GM12878 (cell line): ENCODE results near the gene CD82. TPM values are rescaled to one million over a fixed set of nuclear protein-coding genes. Genes with fewer than 3 reads are reported as not detected.

ENCODE experiments used
- ATAC-seq: fragments of 200-7000 bp; cut with Tn5 transposase; 3 replicates; pipeline ENCODE4 v1.9.1; 2020; ENCODE audit warnings: mild to moderate bottlenecking, moderate library complexity
- BruUV-seq: library from RNA; stranded (reverse); fragments of 400-500 nt; replicated peaks from 2 replicates; lab custom pipeline; 2021; lab: Mats Ljungman, UMichigan
- CTCF ChIA-PET: fragments of 300-600 bp; sonication (Branson Sonifier 250); formaldehyde crosslinking; extraction: SDS; loops from one replicate; lab custom pipeline; 2021; ENCODE audit warnings: inconsistent platforms; lab: Yijun Ruan, JAX
- POLR2A ChIA-PET: fragments of 350-600 bp; formaldehyde crosslinking; extraction: SDS; loops from one replicate; lab custom pipeline; 2021; ENCODE audit warnings: inconsistent platforms; lab: Charles Lee
- RAD21 ChIA-PET: fragments of 300-600 bp; sonication (Branson Sonifier 250); formaldehyde crosslinking; loops from one replicate; lab custom pipeline; 2023; ENCODE audit warnings: antibody characterized with exemption; ENCODE audit not compliant: unreplicated experiment; lab: Charles Lee
- SMC1A ChIA-PET: fragments of 300-600 bp; sonication (Branson Sonifier 250); formaldehyde crosslinking; loops from one replicate; lab custom pipeline; 2023; ENCODE audit not compliant: unreplicated experiment, uncharacterized antibody; lab: Charles Lee
- DNase-seq: peaks from one replicate; pipeline ENCODE4 v3.0.0-alpha.2; 2011; ENCODE audit warnings: low read depth, low spot score
- FAIRE-seq: peaks from 3 replicates; lab custom pipeline; 2011; peaks lifted over from hg19 to GRCh38; lab: Jason Lieb, UNC
- H2AFZ ChIP-seq: 2 replicates; pipeline ENCODE4 v1.6.0; 2011; ENCODE audit warnings: low read depth, low read length, control low read depth; ENCODE audit not compliant: control insufficient read depth
- H3K27ac ChIP-seq: 2 replicates; pipeline ENCODE4 v1.5.1; 2011; ENCODE audit warnings: control low read depth; ENCODE audit not compliant: control insufficient read depth, insufficient read depth
- H3K27me3 ChIP-seq, 2 experiments: replicated peaks in 1 of 2; 2 replicates each; pipeline versions ENCODE4 v1.6.0 to v1.6.1; 2011; ENCODE audit warnings: low read length in 1 of 2; ENCODE audit not compliant: control insufficient read depth in 2 of 2, insufficient read depth in 2 of 2
- H3K36me3 ChIP-seq, 2 experiments: 2 replicates each; pipeline ENCODE4 v1.5.1; 2011; ENCODE audit warnings: low read length in 1 of 2; ENCODE audit not compliant: control insufficient read depth in 2 of 2, insufficient read depth in 2 of 2
- H3K4me1 ChIP-seq: 2 replicates; pipeline ENCODE4 v1.6.1; 2011; ENCODE audit warnings: mild to moderate bottlenecking, low read length, moderate library complexity, mixed read lengths; ENCODE audit not compliant: control insufficient read depth, insufficient read depth
- H3K4me2 ChIP-seq: 2 replicates; pipeline ENCODE4 v1.6.0; 2011; ENCODE audit warnings: control low read depth; ENCODE audit not compliant: control insufficient read depth, insufficient read depth
- H3K4me3 ChIP-seq: fragments of 200-600 bp; sonication (generic); 2 replicates; pipeline ENCODE4 v1.5.1; 2016
- H3K79me2 ChIP-seq: 2 replicates; pipeline ENCODE4 v1.6.0; 2011; ENCODE audit warnings: low read length; ENCODE audit not compliant: control insufficient read depth, insufficient read depth
- H3K9ac ChIP-seq: 2 replicates; pipeline ENCODE4 v1.8.0; 2011; ENCODE audit warnings: low read length, control low read depth, mixed read lengths; ENCODE audit not compliant: control insufficient read depth, insufficient read depth
- H3K9me3 ChIP-seq: replicated peaks from 3 replicates; pipeline ENCODE4 v1.5.1; 2011; ENCODE audit warnings: mild to moderate bottlenecking, low read length; ENCODE audit not compliant: control insufficient read depth, insufficient read depth
- H4K20me1 ChIP-seq: 2 replicates; pipeline ENCODE4 v1.6.0; 2011; ENCODE audit not compliant: control insufficient read depth, insufficient read depth
- BACH1 ChIP-seq: fragments of 450-650 bp; IDR thresholded peaks from 2 replicates; pipeline ENCODE4 v1.6.1; 2017; ENCODE audit warnings: mild to moderate bottlenecking, borderline replicate concordance
- CHD2 ChIP-seq: IDR thresholded peaks from 2 replicates; pipeline ENCODE4 v1.6.1; 2011; ENCODE audit warnings: low read depth, low read length, improper control_type of control experiment, borderline replicate concordance
- HDAC6 ChIP-seq: fragments of 200-600 bp; sonication (generic); IDR thresholded peaks from one replicate; pipeline ENCODE4 v1.8.0; 2017; ENCODE audit warnings: antibody characterized with exemption; ENCODE audit not compliant: unreplicated experiment
- POLR2A ChIP-seq: IDR thresholded peaks from 2 replicates; pipeline ENCODE4 v1.6.1; 2011; ENCODE audit warnings: low read depth, mild to moderate bottlenecking, low read length
- POLR2AphosphoS5 ChIP-seq: IDR thresholded peaks from 2 replicates; pipeline ENCODE4 v1.6.1; 2011; ENCODE audit warnings: mild to moderate bottlenecking, low read length, inconsistent platforms
- RFX5 ChIP-seq: IDR thresholded peaks from 2 replicates; pipeline ENCODE4 v1.6.1; 2011; ENCODE audit warnings: low read depth, low read length, improper control_type of control experiment
- SREBF1 ChIP-seq: IDR thresholded peaks from 2 replicates; pipeline ENCODE4 v1.6.1; 2012; ENCODE audit warnings: mild to moderate bottlenecking, low read length
- STAT3 ChIP-seq: IDR thresholded peaks from 2 replicates; pipeline ENCODE4 v1.6.1; 2011; ENCODE audit warnings: low read depth, low read length, improper control_type of control experiment
- WGBS: methylation state at CpG from one replicate; pipeline ENCODE4 v1.1.6; 2016; ENCODE audit warnings: low lambda C conversion rate; ENCODE audit not compliant: insufficient replicate concordance, insufficient coverage; ENCODE audit errors: missing lambda C conversion rate; 5-methylcytosine and 5-hydroxymethylcytosine counted together
- in situ Hi-C: fragments of 300-500 bp; cut with MboI; formaldehyde crosslinking; loops from 9 replicates; pipeline ENCODE4 v1.14.3; 2018; ENCODE audit warnings: mixed read lengths
- intact Hi-C: fragments of 100-400 bp; cut with micrococcal nuclease; formaldehyde crosslinking; loops from one replicate; pipeline ENCODE4 v1.14.2; 2022; ENCODE audit not compliant: unreplicated experiment
- polyA plus RNA-seq, 11 experiments: library from polyadenylated mRNA; depleted of rRNA in 4 of 11; unstranded in 6 of 11; stranded (reverse) in 5 of 11; fragments of >200 nt; fragmentation: Nextera tagmentation in 4 of 11; fragmentation: Illumina TruSeq in 1 of 11; extraction: Ambion mirVana in 4 of 11; extraction: Trizol in 1 of 11; gene quantifications; 1 replicate in 1 of 11; 2 replicates in 10 of 11; pipeline versions ENCODE4 v1.2.1 to v1.2.3, GENCODE V29; 2011 to 2016; ENCODE audit warnings: inconsistent platforms in 2 of 11, missing spikeins in 2 of 11, low read depth in 1 of 11
- total RNA-seq, 4 experiments: library from RNA; depleted of rRNA in 3 of 4; stranded (reverse); fragments of >200 nt in 3 of 4; fragmentation: Illumina TruSeq in 1 of 4; extraction: Trizol in 1 of 4; gene quantifications; 2 replicates each; pipeline versions ENCODE4 v1.2.1 to v1.2.3, GENCODE V29; 2013 to 2021
- TF ChIP-seq, protein P1 (sequence below), 3 experiments: IDR thresholded peaks in 2 of 3; conservative IDR thresholded peaks in 1 of 3; 2 replicates each; pipeline ENCODE4 v1.5.1; 2011; ENCODE audit warnings: low read depth in 3 of 3, low read length in 3 of 3, mild to moderate bottlenecking in 3 of 3, control low read depth in 2 of 3, moderate library complexity in 2 of 3, inconsistent platforms in 1 of 3, mixed read lengths in 1 of 3; ENCODE audit not compliant: control insufficient read depth in 2 of 3, insufficient read depth in 1 of 3; ENCODE audit errors: extremely low read depth in 1 of 3
- TF ChIP-seq, protein P2 (sequence below): fragments of 450-650 bp; IDR thresholded peaks from 2 replicates; pipeline ENCODE4 v1.6.1; 2017; ENCODE audit warnings: mild to moderate bottlenecking, low read depth, inconsistent platforms; ENCODE audit not compliant: poor library complexity, severe bottlenecking
- TF ChIP-seq, protein P3 (sequence below): IDR thresholded peaks from 2 replicates; pipeline ENCODE4 v1.6.1; 2011; ENCODE audit warnings: mild to moderate bottlenecking, low read depth, low read length, moderate library complexity; ENCODE audit not compliant: insufficient replicate concordance

CD82 gene
- total and polyA plus RNA-seq, 10 of the 15 experiments (the other 5 are each of a cell fraction or from before 2014, with no cell fraction given) = 5.2 to 180 (median 84.7) TPM

DNA sequence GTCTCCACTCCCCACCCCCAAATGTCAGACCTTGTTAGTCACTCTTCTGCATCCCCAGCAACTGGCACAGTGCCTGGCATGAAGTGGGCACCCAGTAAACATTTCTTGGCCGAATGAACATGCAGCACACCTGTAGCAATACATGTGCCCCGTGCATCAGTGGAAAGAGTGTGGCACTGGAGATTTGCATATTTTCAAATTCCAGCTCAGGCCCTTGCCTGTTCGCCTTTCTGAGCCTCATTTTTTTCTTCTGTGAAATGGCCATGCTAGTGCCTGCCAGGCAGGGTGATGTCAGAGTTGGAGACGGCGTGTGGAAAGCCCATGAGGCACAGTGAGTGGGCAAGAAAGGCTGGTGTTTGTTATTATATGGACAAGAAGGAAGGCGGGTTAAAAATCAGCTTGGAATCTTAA lies 38.7 kb downstream of the CD82 start (continued):
- TF ChIP-seq, protein P1, sequence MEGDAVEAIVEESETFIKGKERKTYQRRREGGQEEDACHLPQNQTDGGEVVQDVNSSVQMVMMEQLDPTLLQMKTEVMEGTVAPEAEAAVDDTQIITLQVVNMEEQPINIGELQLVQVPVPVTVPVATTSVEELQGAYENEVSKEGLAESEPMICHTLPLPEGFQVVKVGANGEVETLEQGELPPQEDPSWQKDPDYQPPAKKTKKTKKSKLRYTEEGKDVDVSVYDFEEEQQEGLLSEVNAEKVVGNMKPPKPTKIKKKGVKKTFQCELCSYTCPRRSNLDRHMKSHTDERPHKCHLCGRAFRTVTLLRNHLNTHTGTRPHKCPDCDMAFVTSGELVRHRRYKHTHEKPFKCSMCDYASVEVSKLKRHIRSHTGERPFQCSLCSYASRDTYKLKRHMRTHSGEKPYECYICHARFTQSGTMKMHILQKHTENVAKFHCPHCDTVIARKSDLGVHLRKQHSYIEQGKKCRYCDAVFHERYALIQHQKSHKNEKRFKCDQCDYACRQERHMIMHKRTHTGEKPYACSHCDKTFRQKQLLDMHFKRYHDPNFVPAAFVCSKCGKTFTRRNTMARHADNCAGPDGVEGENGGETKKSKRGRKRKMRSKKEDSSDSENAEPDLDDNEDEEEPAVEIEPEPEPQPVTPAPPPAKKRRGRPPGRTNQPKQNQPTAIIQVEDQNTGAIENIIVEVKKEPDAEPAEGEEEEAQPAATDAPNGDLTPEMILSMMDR (IDR thresholded peaks at IDR 0.05 in 2 of 3, conservative IDR thresholded peaks at IDR 0.05 in 1 of 3; ENCODE audit: control insufficient read depth in 2 of 3, extremely low read depth in 1 of 3, insufficient read depth in 1 of 3, low read depth in 3 of 3, low read length in 3 of 3) = no peak
- TF ChIP-seq STAT3 = no peak
- no peak for TF ChIP-seq POLR2A
- TF ChIP-seq, protein P2, sequence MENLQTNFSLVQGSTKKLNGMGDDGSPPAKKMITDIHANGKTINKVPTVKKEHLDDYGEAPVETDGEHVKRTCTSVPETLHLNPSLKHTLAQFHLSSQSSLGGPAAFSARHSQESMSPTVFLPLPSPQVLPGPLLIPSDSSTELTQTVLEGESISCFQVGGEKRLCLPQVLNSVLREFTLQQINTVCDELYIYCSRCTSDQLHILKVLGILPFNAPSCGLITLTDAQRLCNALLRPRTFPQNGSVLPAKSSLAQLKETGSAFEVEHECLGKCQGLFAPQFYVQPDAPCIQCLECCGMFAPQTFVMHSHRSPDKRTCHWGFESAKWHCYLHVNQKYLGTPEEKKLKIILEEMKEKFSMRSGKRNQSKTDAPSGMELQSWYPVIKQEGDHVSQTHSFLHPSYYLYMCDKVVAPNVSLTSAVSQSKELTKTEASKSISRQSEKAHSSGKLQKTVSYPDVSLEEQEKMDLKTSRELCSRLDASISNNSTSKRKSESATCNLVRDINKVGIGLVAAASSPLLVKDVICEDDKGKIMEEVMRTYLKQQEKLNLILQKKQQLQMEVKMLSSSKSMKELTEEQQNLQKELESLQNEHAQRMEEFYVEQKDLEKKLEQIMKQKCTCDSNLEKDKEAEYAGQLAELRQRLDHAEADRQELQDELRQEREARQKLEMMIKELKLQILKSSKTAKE = no peak
- no peak for TF ChIP-seq RFX5

DNA sequence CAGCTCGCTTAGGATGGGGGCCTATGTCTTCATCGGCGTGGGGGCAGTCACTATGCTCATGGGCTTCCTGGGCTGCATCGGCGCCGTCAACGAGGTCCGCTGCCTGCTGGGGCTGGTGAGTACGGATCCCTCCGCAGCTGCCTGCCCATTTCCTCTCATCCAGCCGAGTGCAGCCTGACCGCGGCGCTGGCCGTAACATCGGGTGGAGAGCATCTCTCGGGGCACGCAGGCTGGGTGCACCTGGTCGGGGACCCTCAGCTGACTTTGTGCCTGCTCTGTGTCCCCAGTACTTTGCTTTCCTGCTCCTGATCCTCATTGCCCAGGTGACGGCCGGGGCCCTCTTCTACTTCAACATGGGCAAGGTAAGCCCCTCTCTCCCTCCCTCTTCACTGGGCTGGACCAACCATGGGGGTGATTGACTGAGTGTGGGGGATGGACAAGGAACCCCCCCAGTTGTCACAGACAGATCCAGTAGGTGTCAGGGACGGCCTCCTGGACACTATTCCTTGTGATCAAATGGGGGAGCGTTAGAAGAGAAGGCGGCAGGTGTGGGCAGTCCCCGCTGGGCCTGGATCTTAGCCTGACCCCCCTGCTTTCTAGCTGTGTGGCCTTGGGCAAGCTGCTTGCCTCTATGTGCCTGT lies 39.7 kb downstream of the CD82 start:
- peaks cover 32 to 39% of the 10 kb centered on the region in 2 experiments for H3K36me3 ChIP-seq
- no peak for FAIRE-seq
- H4K20me1 ChIP-seq = no peaks in the 10 kb centered on the region
- no peak overlapping the region for H2AFZ ChIP-seq
- H3K9ac ChIP-seq = no peak overlapping the region
- POLR2A ChIA-PET = interaction anchor here (21.2 kb wide), 1 partner anchor 37 kb away, joined by 434 read pairs; the partner anchor contains the start of gene CD82
- CTCF ChIA-PET = no interaction called here
- no TSS peak for BruUV-seq
- TF ChIP-seq POLR2AphosphoS5 (no peak), BACH1 (no peak), POLR2A (peak; percentile 17; the same call in 1 of the 2 replicates), HDAC6 (no peak), SREBF1 (no peak), CHD2 (no peak)
- TF ChIP-seq, protein P3, sequence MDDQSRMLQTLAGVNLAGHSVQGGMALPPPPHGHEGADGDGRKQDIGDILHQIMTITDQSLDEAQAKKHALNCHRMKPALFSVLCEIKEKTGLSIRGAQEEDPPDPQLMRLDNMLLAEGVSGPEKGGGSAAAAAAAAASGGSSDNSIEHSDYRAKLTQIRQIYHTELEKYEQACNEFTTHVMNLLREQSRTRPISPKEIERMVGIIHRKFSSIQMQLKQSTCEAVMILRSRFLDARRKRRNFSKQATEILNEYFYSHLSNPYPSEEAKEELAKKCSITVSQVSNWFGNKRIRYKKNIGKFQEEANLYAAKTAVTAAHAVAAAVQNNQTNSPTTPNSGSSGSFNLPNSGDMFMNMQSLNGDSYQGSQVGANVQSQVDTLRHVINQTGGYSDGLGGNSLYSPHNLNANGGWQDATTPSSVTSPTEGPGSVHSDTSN = no peak
- DNase-seq = no peak
- H3K27me3 ChIP-seq = no peaks in the 10 kb centered on the region
- H3K27ac ChIP-seq = 0 out of 2 replicates have a peak overlapping the region, but pooled peaks have one; percentile 13
- no peak for ATAC-seq
- intact Hi-C loops = no loop called here
- RAD21 ChIA-PET = interaction anchor here (1.2 to 1.4 kb wide), 2 partner anchors 12 to 46 kb away, joined by 3 to 5 read pairs; no protein-coding TSS in a partner anchor
- in situ Hi-C loops = loop anchor here (5.0 kb wide), 1 partner anchor 38 kb away; the partner anchor contains the start of gene CD82
- no peak overlapping the region for H3K4me3 ChIP-seq
- 49% methylated on average over 25 of the region's 25 CpGs for WGBS
- peaks cover 89% of the 10 kb centered on the region for H3K4me1 ChIP-seq
- H3K4me2 ChIP-seq = no peak overlapping the region
- no peaks in the 10 kb centered on the region for H3K9me3 ChIP-seq
- no peaks in the 10 kb centered on the region; the same call in 1 of the 2 replicates for H3K79me2 ChIP-seq
- SMC1A ChIA-PET = interaction anchor here (0.9 to 2.2 kb wide), 4 partner anchors 12 to 48 kb away, joined by 3 to 7 read pairs (median 3); no protein-coding TSS in a partner anchor
